KOPT-K1 (cell line): ENCODE results near the gene SMCO4.
"Not testable (repeated sequence)": the region's sequence is repeated elsewhere in the genome, so short reads cannot be mapped to it uniquely, and the experiment has no call there.

Experiments used
- H3K27ac ChIP-seq: fragments of 200-600 bp; sonication (generic); 2 replicates; pipeline ENCODE4 v1.5.1; 2016; ENCODE audit warnings: antibody characterized with exemption, mild to moderate bottlenecking, low read depth, low read length; ENCODE audit not compliant: poor library complexity, severe bottlenecking
- H3K36me3 ChIP-seq: fragments of 200-600 bp; sonication (generic); 2 replicates; pipeline ENCODE4 v1.5.1; 2017; ENCODE audit warnings: antibody characterized with exemption, mild to moderate bottlenecking, low read length, moderate library complexity; ENCODE audit not compliant: insufficient read depth
- H3K9me3 ChIP-seq: fragments of 200-600 bp; sonication (generic); 2 replicates; pipeline ENCODE4 v1.5.1; 2017; ENCODE audit warnings: antibody characterized with exemption, low read length, mild to moderate bottlenecking; ENCODE audit not compliant: insufficient read depth, poor library complexity, severe bottlenecking

SMCO4 gene

GRCh38 chr11:93543292-93543977 lies at the start of gene SMCO4:
Gene SMCO4 (minus strand): TSS chr11:93543391. CDS start chr11:93479189, 64,202 bp downstream.
- no peak within 1 kb of the TSS for H3K27ac ChIP-seq
- H3K36me3 ChIP-seq: no peaks in the 10 kb centered on the region
- no peaks in the 10 kb centered on the region for H3K9me3 ChIP-seq

- Histone ChIP-seq H3K9me3 (no peaks in the 10 kb centered on the region), H3K36me3 (no peaks in the 10 kb centered on the region), H3K27ac (no peak overlapping the region)
Observed at GRCh38 chr11:93591247-93591898, 48.2 kb upstream of the SMCO4 start.

GRCh38 chr11:93589347-93589746 lies 46.2 kb upstream of the SMCO4 start:
- no peak overlapping the region for H3K27ac ChIP-seq
- no peaks in the 10 kb centered on the region for H3K36me3 ChIP-seq
- H3K9me3 ChIP-seq: no peaks in the 10 kb centered on the region

GRCh38 chr11:93587858-93588581 lies 44.8 kb upstream of the SMCO4 start:
- Histone ChIP-seq H3K36me3 (no peaks in the 10 kb centered on the region), H3K9me3 (no peaks in the 10 kb centered on the region), H3K27ac (no peak overlapping the region)

GRCh38 chr11:93587425-93587824 lies 44.2 kb upstream of the SMCO4 start:
- H3K27ac ChIP-seq, H3K9me3 ChIP-seq, H3K36me3 ChIP-seq: not testable (repeated sequence)

GRCh38 chr11:93585758-93586157 lies 42.6 kb upstream of the SMCO4 start:
- Histone ChIP-seq H3K9me3 (no peaks in the 10 kb centered on the region), H3K36me3 (no peaks in the 10 kb centered on the region), H3K27ac (no peak overlapping the region)

- H3K9me3 ChIP-seq: peaks cover 9% of the 10 kb centered on the region
- H3K27ac ChIP-seq: no peak overlapping the region
- no peaks in the 10 kb centered on the region for H3K36me3 ChIP-seq
Observed at GRCh38 chr11:93583490-93583889, 40.3 kb upstream of the SMCO4 start.

- Histone ChIP-seq H3K27ac (no peak overlapping the region), H3K36me3 (no peaks in the 10 kb centered on the region), H3K9me3 (peaks cover 9% of the 10 kb centered on the region)
Observed at GRCh38 chr11:93579187-93579751, 36.1 kb upstream of the SMCO4 start.

- Histone ChIP-seq H3K27ac (no peak overlapping the region), H3K9me3 (peaks cover 9% of the 10 kb centered on the region), H3K36me3 (no peaks in the 10 kb centered on the region)
Observed at GRCh38 chr11:93577286-93577685, 34.1 kb upstream of the SMCO4 start.

- H3K36me3 ChIP-seq, H3K27ac ChIP-seq, H3K9me3 ChIP-seq: not testable (repeated sequence)
Observed at GRCh38 chr11:93576870-93577269, 33.7 kb upstream of the SMCO4 start.

- Histone ChIP-seq H3K9me3 (peaks cover 9% of the 10 kb centered on the region), H3K36me3 (no peaks in the 10 kb centered on the region), H3K27ac (no peak overlapping the region)
Observed at GRCh38 chr11:93574638-93575220, 31.5 kb upstream of the SMCO4 start.

- no peaks in the 10 kb centered on the region for H3K36me3 ChIP-seq
- H3K27ac ChIP-seq: no peak overlapping the region
- no peaks in the 10 kb centered on the region for H3K9me3 ChIP-seq
Observed at GRCh38 chr11:93573184-93573583, 30.0 kb upstream of the SMCO4 start.

GRCh38 chr11:93572621-93573020 lies 29.4 kb upstream of the SMCO4 start:
- Histone ChIP-seq H3K36me3 (no peaks in the 10 kb centered on the region), H3K27ac (no peak overlapping the region), H3K9me3 (no peaks in the 10 kb centered on the region)

- no peaks in the 10 kb centered on the region for H3K9me3 ChIP-seq
- no peak overlapping the region for H3K27ac ChIP-seq
- no peaks in the 10 kb centered on the region for H3K36me3 ChIP-seq
Observed at GRCh38 chr11:93572171-93572570, 29.0 kb upstream of the SMCO4 start.

GRCh38 chr11:93571612-93572011 lies 28.4 kb upstream of the SMCO4 start:
- Histone ChIP-seq H3K36me3 (no peaks in the 10 kb centered on the region), H3K9me3 (no peaks in the 10 kb centered on the region), H3K27ac (no peak overlapping the region)
